Stimulated activated CD4-positive, alpha-beta T cell treated with anti-CD3 and anti-CD28 coated beads, Interleukin-4, amount 100 ng/mL, for 48 hours (primary cell): ENCODE results near the gene DNAAF5.
"Not testable (repeated sequence)": the region's sequence is repeated elsewhere in the genome, so short reads cannot be mapped to it uniquely, and the experiment has no call there.

Source experiments
- DNase-seq, 2 donors: peaks; one replicate each; pipeline ENCODE4 v3.0.0-alpha.2; 2020; ENCODE audit warnings: low read depth in 2 of 2

The DNAAF5 gene

GRCh38 chr7:747186-747585 lies 20.7 kb downstream of the DNAAF5 start:
- no peak for DNase-seq

GRCh38 chr7:748446-748845 lies 21.9 kb downstream of the DNAAF5 start:
- DNase-seq: no peak

- DNase-seq: no peak
Measured at GRCh38 chr7:749140-749551, 22.6 kb downstream of the DNAAF5 start.

GRCh38 chr7:750111-750905 lies 23.8 kb downstream of the DNAAF5 start:
- no peak for DNase-seq

GRCh38 chr7:751826-752225 lies 25.3 kb downstream of the DNAAF5 start:
- no peak for DNase-seq

- DNase-seq: not testable (repeated sequence)
Measured at GRCh38 chr7:752256-752655, 25.8 kb downstream of the DNAAF5 start.

GRCh38 chr7:753190-753589 lies 26.7 kb downstream of the DNAAF5 start:
- DNase-seq: no peak

GRCh38 chr7:754531-755412 lies 28.3 kb downstream of the DNAAF5 start:
- no peak for DNase-seq

GRCh38 chr7:755413-755805 lies 28.9 kb downstream of the DNAAF5 start:
- DNase-seq: no peak

- DNase-seq: no peak
Measured at GRCh38 chr7:756231-756927, 29.9 kb downstream of the DNAAF5 start.

- DNase-seq: no peak
Measured at GRCh38 chr7:756928-757560, 30.5 kb downstream of the DNAAF5 start.

- DNase-seq: no peak
Measured at GRCh38 chr7:757741-758163, 31.3 kb downstream of the DNAAF5 start.

- no peak for DNase-seq
Measured at GRCh38 chr7:759569-759968, 33.1 kb downstream of the DNAAF5 start.

- DNase-seq: no peak
Measured at GRCh38 chr7:760006-760405, 33.5 kb downstream of the DNAAF5 start.

GRCh38 chr7:761101-761500 lies 34.6 kb downstream of the DNAAF5 start:
- DNase-seq: no peak

GRCh38 chr7:761631-762030 lies 35.1 kb downstream of the DNAAF5 start:
- no peak for DNase-seq

- DNase-seq: no peak
Measured at GRCh38 chr7:762885-763284, 36.4 kb downstream of the DNAAF5 start.

GRCh38 chr7:763762-764161 lies 37.3 kb downstream of the DNAAF5 start:
- DNase-seq: no peak

GRCh38 chr7:765383-765782 lies 38.9 kb downstream of the DNAAF5 start:
- DNase-seq: no peak

GRCh38 chr7:767580-767940 lies 41.1 kb downstream of the DNAAF5 start:
- DNase-seq: no peak

- no peak for DNase-seq
Measured at GRCh38 chr7:767941-768731, 41.6 kb downstream of the DNAAF5 start.
